Endodermal cell (in vitro differentiated cells): ENCODE measurements around the gene HOXC6. TPM values are rescaled to one million over a fixed set of nuclear protein-coding genes. Genes with fewer than 3 reads are reported as not detected.
"Not testable (repeated sequence)": the region's sequence is repeated elsewhere in the genome, so short reads cannot be mapped to it uniquely, and the experiment has no call there.

Source experiments
- DNase-seq: peaks from one replicate; pipeline ENCODE4 v3.0.0-alpha.2; 2017
- H3K27ac ChIP-seq: 2 replicates; pipeline ENCODE4 v1.5.1; 2013; ENCODE audit warnings: mild to moderate bottlenecking, low read depth, low read length, moderate library complexity
- H3K27me3 ChIP-seq: 2 replicates; pipeline ENCODE4 v1.6.1; 2013; ENCODE audit warnings: mild to moderate bottlenecking, low read length, moderate library complexity; ENCODE audit not compliant: insufficient read depth, control insufficient read depth, poor library complexity, severe bottlenecking
- H3K36me3 ChIP-seq: 2 replicates; pipeline ENCODE4 v1.7.0; 2013; ENCODE audit warnings: mild to moderate bottlenecking, low read length, moderate library complexity; ENCODE audit not compliant: control insufficient read depth, insufficient read depth
- H3K4me1 ChIP-seq: one replicate; pipeline ENCODE4 v1.7.0; 2013; ENCODE audit warnings: low read length; ENCODE audit not compliant: control insufficient read depth, insufficient read depth
- H3K4me3 ChIP-seq: 2 replicates; pipeline ENCODE4 v1.5.1; 2013; ENCODE audit warnings: mild to moderate bottlenecking, low read length, moderate library complexity
- H3K9ac ChIP-seq: 2 replicates; pipeline ENCODE4 v1.6.1; 2013; ENCODE audit warnings: mild to moderate bottlenecking, low read length, moderate library complexity; ENCODE audit not compliant: poor library complexity, severe bottlenecking; ENCODE audit errors: extremely low read depth
- H3K9me3 ChIP-seq: 2 replicates; pipeline ENCODE4 v1.6.1; 2013; ENCODE audit warnings: mild to moderate bottlenecking, low read length, moderate library complexity; ENCODE audit not compliant: control insufficient read depth
- H3K27ac Mint-ChIP-seq: 2 replicates; pipeline ENCODE4 v1.8.0; 2020; ENCODE audit warnings: mixed read lengths
- H3K27me3 Mint-ChIP-seq: 2 replicates; pipeline ENCODE4 v1.8.0; 2021; ENCODE audit warnings: mild to moderate bottlenecking, mixed read lengths; ENCODE audit not compliant: insufficient read depth
- H3K36me3 Mint-ChIP-seq: 2 replicates; pipeline ENCODE4 v1.8.0; 2020; ENCODE audit warnings: low read depth, mixed read lengths
- H3K4me1 Mint-ChIP-seq: 2 replicates; pipeline ENCODE4 v1.8.0; 2020; ENCODE audit warnings: mixed read lengths
- H3K4me3 Mint-ChIP-seq: 2 replicates; pipeline ENCODE4 v1.8.0; 2020; ENCODE audit warnings: mild to moderate bottlenecking, moderate library complexity, mixed read lengths
- H3K9me3 Mint-ChIP-seq: 2 replicates; pipeline ENCODE4 v1.8.0; 2020; ENCODE audit warnings: mild to moderate bottlenecking, mixed read lengths
- WGBS, 2 experiments: methylation state at CpG; one replicate each; pipeline versions ENCODE4 v1.1.5 to v1.1.7; 2013; ENCODE audit warnings: missing lambda C conversion rate in 2 of 2, mixed read lengths in 1 of 2; ENCODE audit not compliant: insufficient coverage in 1 of 2, insufficient read length in 1 of 2; 5-methylcytosine and 5-hydroxymethylcytosine counted together
- total RNA-seq, 2 donors: library from RNA; stranded (reverse); fragmentation: NEBNext Ultra II Directional in 1 of 2; extraction: Animal tissue kit (Norgen Biotek cat#: 25700) in 1 of 2; gene quantifications; 2 replicates in 1 of 2; 3 replicates in 1 of 2; pipeline ENCODE4 v1.2.1, GENCODE V29; 2021
- TF ChIP-seq, protein P1 (sequence below): fragments of 200-600 bp; sonication (generic); conservative IDR thresholded peaks from 2 replicates; pipeline ENCODE4 v1.5.0; 2021; ENCODE audit warnings: antibody characterized with exemption, mild to moderate bottlenecking

Gene HOXC6
- total RNA-seq, 2 donors from 2014 or later = not detected

DNA sequence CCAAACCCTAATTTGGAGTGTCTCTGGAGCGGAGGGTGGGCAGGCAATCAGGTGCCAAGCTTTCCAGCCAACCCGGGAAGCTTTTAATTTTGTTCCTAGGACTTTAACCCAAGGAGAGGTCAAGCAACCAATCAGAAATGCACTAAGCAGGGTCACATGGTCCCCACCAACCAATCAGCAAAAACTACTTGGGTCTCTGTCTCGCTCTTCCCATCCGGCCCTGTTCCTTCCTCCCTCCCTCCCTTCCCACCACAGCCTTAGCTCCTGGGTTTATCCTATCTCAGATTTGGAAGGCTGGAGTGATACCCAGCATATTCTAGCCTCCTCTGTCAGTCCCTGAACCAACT lies 11.9 kb downstream of the HOXC6 start:
- Histone ChIP-seq H3K9ac (no peak overlapping the region), H3K27me3 (peaks cover 100% of the 10 kb centered on the region), H3K4me1 (no peaks in the 10 kb centered on the region), H3K27ac (no peak overlapping the region), H3K4me3 (no peak overlapping the region), H3K9me3 (peaks cover 10% of the 10 kb centered on the region), H3K36me3 (no peaks in the 10 kb centered on the region)
- Mint-ChIP-seq H3K9me3 (peaks cover 9% of the 10 kb centered on the region), H3K27ac (no peak overlapping the region), H3K36me3 (no peaks in the 10 kb centered on the region), H3K27me3 (peaks cover 100% of the 10 kb centered on the region), H3K4me1 (no peaks in the 10 kb centered on the region), H3K4me3 (no peak overlapping the region)
- peak; percentile 73 for DNase-seq
- TF ChIP-seq, protein P1, sequence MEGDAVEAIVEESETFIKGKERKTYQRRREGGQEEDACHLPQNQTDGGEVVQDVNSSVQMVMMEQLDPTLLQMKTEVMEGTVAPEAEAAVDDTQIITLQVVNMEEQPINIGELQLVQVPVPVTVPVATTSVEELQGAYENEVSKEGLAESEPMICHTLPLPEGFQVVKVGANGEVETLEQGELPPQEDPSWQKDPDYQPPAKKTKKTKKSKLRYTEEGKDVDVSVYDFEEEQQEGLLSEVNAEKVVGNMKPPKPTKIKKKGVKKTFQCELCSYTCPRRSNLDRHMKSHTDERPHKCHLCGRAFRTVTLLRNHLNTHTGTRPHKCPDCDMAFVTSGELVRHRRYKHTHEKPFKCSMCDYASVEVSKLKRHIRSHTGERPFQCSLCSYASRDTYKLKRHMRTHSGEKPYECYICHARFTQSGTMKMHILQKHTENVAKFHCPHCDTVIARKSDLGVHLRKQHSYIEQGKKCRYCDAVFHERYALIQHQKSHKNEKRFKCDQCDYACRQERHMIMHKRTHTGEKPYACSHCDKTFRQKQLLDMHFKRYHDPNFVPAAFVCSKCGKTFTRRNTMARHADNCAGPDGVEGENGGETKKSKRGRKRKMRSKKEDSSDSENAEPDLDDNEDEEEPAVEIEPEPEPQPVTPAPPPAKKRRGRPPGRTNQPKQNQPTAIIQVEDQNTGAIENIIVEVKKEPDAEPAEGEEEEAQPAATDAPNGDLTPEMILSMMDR = no peak
- 40 to 59% methylated on average over 3 to 4 of the region's 4 CpGs for WGBS, 2 experiments

DNA sequence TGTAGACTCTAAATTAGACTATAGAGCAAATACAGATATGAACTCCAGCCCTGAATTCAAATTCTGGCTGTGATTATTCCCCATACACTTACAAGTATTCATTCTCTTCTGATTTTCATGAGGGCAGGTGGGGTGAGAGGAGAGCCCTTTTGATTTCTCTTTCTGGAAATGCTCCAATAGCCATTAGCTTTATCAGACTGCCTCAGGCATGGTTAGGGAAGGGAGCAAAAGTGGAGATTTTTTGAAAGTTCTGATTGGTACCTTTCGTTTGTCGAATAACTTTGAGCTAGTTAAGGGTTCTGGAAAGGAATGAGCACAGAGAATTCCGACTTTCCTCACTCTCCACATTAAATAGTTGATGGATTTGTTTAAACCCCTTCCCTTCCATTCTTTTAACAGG lies 12.4 kb downstream of the HOXC6 start:
- Mint-ChIP-seq H3K4me3 (no peak overlapping the region), H3K4me1 (no peaks in the 10 kb centered on the region), H3K27me3 (peaks cover 100% of the 10 kb centered on the region), H3K36me3 (no peaks in the 10 kb centered on the region), H3K9me3 (peaks cover 9% of the 10 kb centered on the region), H3K27ac (no peak overlapping the region)
- Histone ChIP-seq H3K4me3 (no peak overlapping the region), H3K27me3 (peaks cover 100% of the 10 kb centered on the region), H3K9me3 (peaks cover 10% of the 10 kb centered on the region), H3K27ac (no peak overlapping the region), H3K9ac (no peak overlapping the region), H3K4me1 (no peaks in the 10 kb centered on the region), H3K36me3 (no peaks in the 10 kb centered on the region)
- no peak for DNase-seq
- WGBS, 2 experiments = 62% methylated on average over 2 of the region's 3 CpGs
- TF ChIP-seq, protein P1 = no peak

DNA sequence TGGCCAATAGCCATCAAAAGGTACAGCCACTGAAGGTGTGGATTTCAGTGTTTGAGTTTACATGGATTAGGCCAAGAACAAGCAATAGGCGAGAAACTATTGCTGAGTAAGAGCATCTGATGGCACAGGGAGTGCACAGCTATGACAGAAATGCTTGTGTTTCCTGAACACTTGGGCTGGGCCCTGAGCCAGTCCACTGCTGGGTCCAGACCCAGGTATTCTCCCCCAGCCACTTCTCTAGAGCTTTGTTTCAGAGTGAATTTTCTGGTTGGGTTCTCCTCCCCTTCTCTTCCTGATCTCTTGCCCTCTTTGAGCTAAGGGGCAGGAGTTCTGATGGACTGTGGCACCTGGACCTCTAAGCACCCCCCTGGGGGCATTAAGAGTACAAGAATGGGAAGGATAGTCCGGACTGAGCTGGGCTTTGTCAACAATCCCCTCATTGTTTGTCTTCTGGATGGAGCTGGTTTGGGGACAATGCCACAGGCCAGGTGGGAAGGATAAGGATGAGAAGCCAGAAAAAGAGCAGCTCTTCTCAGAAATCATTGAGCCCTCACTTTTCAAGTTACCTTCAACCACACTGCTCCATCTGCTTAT lies 13.0 kb downstream of the HOXC6 start:
- H3K4me3 Mint-ChIP-seq = no peak overlapping the region
- no peaks in the 10 kb centered on the region for H3K36me3 Mint-ChIP-seq
- peaks cover 9% of the 10 kb centered on the region for H3K9me3 Mint-ChIP-seq
- peaks cover 100% of the 10 kb centered on the region for H3K27me3 Mint-ChIP-seq
- TF ChIP-seq, protein P1 = no peak
- Histone ChIP-seq H3K4me1 (no peaks in the 10 kb centered on the region), H3K27ac (no peak overlapping the region), H3K4me3 (no peak overlapping the region), H3K27me3 (peaks cover 100% of the 10 kb centered on the region), H3K36me3 (no peaks in the 10 kb centered on the region), H3K9ac (no peak overlapping the region), H3K9me3 (peaks cover 10% of the 10 kb centered on the region)
- DNase-seq = no peak
- H3K27ac Mint-ChIP-seq = no peak overlapping the region
- no peaks in the 10 kb centered on the region for H3K4me1 Mint-ChIP-seq
- WGBS, 2 experiments = 25 to 56% methylated on average over 1 to 2 of the region's 2 CpGs

DNA sequence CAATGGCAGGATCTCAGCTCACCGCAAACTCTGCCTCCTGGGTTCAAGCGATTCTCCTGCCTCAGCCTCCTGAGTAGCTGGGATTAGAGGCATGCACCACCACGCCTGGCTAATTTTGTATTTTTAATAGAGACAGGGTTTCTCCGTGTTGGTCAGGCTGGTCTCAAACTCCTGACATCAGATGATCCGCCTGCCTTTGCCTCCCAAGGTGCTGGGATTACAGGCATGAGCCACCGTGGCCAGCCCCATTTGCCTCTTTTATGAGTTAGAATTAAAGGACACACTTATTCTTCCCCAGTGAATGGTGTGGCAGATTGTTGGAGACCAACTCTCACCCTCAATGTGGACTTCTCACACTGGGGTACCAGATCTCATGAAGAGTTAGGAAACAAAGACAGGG lies 13.8 kb downstream of the HOXC6 start:
- H3K9me3 Mint-ChIP-seq, H3K4me1 Mint-ChIP-seq, H3K27ac Mint-ChIP-seq, H3K4me3 ChIP-seq, H3K36me3 ChIP-seq, H3K27ac ChIP-seq, DNase-seq, H3K36me3 Mint-ChIP-seq, H3K4me3 Mint-ChIP-seq, H3K9ac ChIP-seq, H3K4me1 ChIP-seq: not testable (repeated sequence)
- Histone ChIP-seq H3K9me3 (peaks cover 10% of the 10 kb centered on the region), H3K27me3 (peaks cover 100% of the 10 kb centered on the region)
- WGBS, 2 experiments = 52 to 54% methylated on average over 5 to 6 of the region's 6 CpGs
- peaks cover 100% of the 10 kb centered on the region for H3K27me3 Mint-ChIP-seq
